ENCODE results near the gene PLA2G2C.
"Not testable (repeated sequence)": the region's sequence is repeated elsewhere in the genome, so short reads cannot be mapped to it uniquely, and the experiment has no call there.

The PLA2G2C gene

GRCh38 chr1:20150969-20151368 lies 35.3 kb downstream of the PLA2G2C start:
- DNase-seq: no peak

- no peak for DNase-seq
These were observed 36.0 kb downstream of the PLA2G2C start for GRCh38 chr1:20150326-20150705.

- no peak for DNase-seq
These were observed 36.6 kb downstream of the PLA2G2C start for GRCh38 chr1:20149601-20150325.

GRCh38 chr1:20148571-20149500 lies 37.5 kb downstream of the PLA2G2C start:
- DNase-seq: no peak

DNA sequence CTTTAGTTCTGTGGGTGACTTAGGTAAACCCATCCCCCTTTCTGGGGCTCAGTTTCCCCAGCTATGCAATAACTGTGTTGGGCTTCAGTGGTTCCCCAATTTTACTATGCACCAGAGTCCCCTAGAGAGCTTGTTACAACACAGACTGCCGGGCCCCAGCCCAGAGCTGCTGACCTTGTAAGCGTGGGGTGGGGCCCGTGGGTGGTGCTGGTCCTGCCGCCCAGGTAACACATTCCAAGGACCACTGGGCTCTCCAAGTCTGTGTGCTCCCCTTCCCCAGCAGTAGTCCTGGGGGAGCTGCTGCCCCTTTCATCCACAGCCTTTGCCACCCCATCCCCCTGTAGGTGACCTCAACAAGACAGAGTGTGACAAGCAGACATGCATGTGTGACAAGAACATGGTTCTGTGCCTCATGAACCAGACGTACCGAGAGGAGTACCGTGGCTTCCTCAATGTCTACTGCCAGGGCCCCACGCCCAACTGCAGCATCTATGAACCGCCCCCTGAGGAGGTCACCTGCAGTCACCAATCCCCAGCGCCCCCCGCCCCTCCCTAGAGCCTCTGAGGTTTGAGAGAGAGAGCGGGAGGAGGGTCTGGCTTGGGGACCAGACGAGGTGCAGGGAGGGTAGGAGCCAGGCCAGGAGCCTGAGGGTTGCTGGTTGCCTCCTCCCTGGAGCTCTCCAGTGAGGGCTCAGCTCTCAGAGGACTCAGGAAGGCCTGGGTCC lies 38.3 kb downstream of the PLA2G2C start:
- DNase-seq: no peak

GRCh38 chr1:20143734-20144565 lies 42.4 kb downstream of the PLA2G2C start:
- no peak for DNase-seq

- DNase-seq: no peak
These were observed 43.0 kb downstream of the PLA2G2C start for GRCh38 chr1:20143318-20143717.

DNA sequence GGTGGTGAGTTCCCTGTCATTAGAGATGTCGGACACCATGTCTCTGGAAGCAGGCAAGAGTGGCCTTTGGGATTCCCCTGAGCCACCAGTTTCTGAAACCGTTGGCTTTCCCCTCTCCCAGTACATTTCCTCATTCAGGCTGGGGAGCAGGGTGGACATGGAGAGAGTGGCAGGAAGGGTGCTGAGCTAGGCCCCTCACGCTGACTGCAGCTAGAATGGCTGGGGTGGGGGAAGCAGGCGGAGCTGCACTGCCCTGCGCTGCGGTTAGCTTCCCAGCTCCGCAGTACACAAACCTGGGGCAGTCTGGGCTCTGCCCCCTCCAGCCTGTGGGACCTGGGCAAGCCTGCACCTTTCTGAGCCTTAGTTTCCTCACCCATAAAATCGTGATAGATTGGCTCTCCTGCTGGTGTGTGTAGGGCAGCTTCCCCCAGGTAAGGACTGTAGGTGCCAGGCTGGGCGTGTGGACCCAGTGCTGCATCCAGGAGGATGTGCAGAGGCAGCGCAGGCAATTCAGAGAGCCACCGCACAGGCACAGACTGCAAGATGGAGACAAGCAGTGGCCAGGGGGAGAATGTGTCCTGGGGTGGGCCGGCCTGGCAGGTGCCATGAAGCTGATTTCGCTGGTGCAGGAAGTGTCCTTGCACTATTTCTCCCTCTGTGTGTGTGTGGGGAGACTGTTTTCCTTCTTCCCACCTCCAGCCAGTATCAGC lies 44.2 kb downstream of the PLA2G2C start:
- no peak for DNase-seq

DNA sequence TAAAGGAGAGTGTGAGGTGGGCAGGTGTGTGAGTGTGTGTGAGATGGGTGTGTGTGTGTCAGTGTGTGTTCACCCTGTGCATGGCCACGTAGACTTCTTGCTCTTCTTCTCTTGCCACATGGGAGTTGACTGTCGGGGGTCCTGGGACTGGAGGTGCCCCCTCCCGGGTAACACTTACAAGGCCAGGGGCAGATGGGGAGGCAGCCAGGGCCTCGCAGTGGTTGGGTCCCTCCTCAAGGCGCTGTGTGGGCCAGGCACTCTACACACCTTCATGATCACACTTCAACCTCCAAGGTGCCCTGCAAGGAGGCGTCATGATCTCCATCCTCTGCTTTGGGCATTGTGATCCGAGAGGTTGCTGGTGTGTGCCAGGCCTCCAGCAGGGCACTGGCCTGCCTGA lies 44.9 kb downstream of the PLA2G2C start:
- no peak for DNase-seq

- no peak for DNase-seq
These were observed 45.3 kb downstream of the PLA2G2C start for GRCh38 chr1:20141001-20141400.

DNA sequence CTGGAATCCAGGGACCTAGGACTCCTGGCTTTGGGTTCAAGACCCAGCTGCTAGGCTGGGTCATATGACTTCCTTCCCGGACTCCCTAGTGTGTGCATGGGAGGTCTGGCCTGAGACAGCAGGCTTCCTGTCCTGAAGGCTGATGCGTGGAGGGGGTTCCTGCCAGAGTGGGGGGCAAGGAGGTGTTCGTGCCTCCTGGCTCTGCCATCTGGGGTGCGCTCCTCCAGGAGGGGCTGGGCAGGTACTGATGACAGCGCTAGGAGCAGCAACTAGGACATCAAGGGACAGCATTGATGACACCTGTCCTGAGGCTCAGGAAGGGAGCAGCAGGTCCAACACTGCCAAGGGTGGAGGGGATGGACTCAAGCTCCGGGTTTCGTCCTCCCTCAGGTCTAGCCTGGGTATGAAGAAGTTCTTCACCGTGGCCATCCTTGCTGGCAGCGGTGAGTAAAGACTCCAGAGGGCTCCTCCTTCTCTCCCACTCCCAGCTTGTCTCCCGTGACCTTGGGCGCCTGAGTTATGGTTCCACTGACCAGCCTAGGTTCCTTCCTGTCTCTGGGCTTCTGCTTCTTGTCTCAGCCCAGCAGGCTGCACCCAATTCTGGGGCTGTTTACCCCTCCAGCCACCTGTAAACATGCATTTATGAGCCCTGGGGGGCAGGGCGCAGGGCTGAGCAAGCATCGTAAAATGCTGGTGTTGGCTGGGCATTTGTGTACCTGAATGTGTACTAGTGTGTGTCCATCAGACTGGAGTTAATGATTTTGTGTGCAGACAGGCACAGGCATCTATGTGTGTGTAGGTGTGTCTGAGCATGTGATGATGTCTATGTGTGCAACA lies 46.3 kb downstream of the PLA2G2C start:
- DNase-seq: no peak

GRCh38 chr1:20138961-20139550 lies 47.3 kb downstream of the PLA2G2C start, which contains the start of gene PLA2G2F:
TSS of gene PLA2G2F (plus strand) at chr1:20139323. CDS start at chr1:20139428, 105 bp downstream.
- DNase-seq: no peak

DNA sequence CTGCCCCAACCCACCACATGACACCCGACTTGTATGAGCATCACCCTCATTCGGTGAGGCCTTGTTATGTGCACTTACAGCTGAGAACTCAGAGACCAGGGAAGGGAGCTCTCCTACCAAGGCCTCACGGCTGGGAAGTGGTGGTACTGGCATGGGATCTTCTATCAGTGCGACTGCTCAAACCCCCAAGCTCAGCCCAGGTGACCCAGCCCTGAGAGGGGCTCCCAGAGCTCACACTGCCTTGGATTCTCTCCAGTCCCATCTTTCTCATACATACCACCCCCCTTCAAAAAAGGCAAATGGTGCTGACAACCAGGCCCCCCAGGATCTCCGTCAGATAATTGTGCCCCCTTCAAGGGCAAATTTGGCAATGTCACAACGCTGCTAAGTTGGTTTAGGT lies 48.0 kb downstream of the PLA2G2C start:
- no peak for DNase-seq

DNA sequence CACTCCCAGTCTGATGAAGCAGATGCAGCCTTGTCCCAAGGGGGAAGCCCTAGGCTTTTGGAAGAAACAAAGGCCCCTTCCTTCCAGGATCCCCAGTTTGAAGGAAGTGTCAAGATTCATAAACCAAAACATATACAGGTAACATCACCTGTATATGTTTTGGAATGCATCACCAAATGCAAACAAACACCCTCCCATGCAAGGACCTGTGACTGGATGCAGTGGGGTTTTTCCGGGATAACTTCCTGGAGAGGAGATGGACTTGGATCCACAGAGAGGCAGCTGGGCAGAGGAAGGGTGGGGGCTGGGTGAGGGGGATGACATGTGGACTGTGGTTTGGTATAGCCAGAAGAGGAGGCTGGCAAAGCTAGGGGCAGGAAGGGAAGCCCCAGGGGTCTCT lies 48.7 kb downstream of the PLA2G2C start:
- no peak for DNase-seq

- no peak for DNase-seq
These were observed 49.3 kb downstream of the PLA2G2C start for GRCh38 chr1:20137055-20137454.

DNA sequence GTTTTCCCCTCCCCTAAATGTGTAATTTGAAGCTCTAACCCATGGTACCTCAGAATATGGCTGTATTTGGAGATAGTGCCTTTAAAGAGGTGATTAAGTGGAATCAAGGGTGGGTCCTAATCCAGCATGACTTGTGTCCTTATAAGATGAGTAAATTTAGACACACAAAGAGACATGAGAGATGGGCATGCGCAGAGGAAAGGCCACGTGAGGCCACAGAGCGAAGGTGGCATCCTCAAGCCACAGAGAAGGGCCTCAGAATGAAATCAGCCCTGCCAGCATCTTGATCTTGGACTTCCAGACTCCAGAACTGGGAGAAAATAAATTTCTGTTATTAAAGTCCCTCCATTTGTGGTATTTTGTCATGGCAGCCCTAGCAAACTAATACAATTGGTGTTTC lies 50.1 kb downstream of the PLA2G2C start:
- DNase-seq: no peak

- DNase-seq: no peak
These were observed 51.3 kb downstream of the PLA2G2C start for GRCh38 chr1:20134995-20135394.

DNA sequence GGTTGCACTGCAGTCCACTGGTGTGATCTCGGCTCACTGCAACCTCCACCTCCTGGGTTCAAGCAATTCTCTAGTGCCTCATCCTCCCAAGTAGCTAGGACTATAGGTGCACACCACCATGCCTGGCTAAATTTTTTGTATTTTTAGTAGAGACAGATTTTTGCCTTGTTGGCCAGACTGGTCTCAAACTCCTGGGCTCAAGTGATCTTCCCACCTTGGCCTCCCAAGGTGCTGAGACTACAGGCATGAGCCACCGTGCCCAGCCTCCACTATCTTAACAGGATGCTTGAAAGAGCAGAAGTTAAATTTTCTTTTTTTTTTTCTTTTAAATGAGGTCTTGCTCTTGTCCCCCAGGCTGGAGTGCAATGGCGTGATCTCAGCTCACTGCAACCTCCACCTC lies 55.8 kb downstream of the PLA2G2C start:
- DNase-seq: not testable (repeated sequence)

- no peak for DNase-seq
These were observed 59.4 kb downstream of the PLA2G2C start for GRCh38 chr1:20126806-20127440.

Data from T1000 (cell line).